GM18526 (cell line): ENCODE results near the gene MCU.

Experiments used
- POLR2A ChIP-seq: IDR thresholded peaks from 3 replicates; pipeline ENCODE4 v1.6.1; 2011; ENCODE audit not compliant: insufficient read length; ENCODE audit errors: extremely low read depth

The MCU gene

GRCh38 chr10:72802763-72803505 is 111.0 kb downstream of the MCU start:
- TF ChIP-seq POLR2A = no peak

GRCh38 chr10:72808001-72808400 is 116.1 kb downstream of the MCU start:
- no peak for TF ChIP-seq POLR2A

GRCh38 chr10:72809006-72809405 is 117.1 kb downstream of the MCU start:
- no peak for TF ChIP-seq POLR2A

DNA sequence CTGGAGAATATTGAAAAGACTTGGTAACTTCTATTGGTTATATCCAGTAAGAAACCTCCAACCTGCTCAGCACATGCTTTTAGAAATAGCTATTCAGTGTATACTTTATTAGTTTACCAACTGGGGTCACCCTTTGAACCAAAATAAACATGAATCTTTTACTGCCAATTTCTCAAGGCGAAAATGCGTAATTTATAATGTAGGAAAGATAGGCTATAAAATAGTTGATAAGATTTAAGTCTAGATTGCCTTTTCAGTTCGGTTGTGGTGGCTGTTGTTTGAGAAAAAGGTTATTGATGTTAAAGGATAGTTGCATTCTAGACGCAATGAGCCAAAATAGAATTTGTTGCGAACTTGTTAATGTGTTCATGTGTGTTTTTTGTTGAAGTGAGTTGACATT is 119.0 kb downstream of the MCU start:
- no peak for TF ChIP-seq POLR2A

DNA sequence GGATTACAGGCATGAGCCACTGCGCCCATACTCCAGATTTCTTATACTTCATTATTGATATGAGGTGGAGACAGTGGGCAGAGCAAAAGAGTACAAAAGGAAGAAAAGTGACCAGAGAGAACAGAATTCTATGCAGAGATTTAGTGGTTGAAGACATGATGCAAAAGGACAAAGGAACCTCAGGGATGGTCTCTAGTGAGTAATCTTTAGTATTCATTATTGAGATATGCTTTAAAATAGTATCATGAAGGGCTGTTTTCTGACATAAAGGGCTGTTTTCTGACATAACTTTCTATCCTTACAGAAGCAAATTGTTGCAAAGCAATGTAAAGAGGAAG is 120.4 kb downstream of the MCU start:
- TF ChIP-seq POLR2A = no peak

- no peak for TF ChIP-seq POLR2A
Observed at GRCh38 chr10:72812753-72813430, 120.9 kb downstream of the MCU start.

DNA sequence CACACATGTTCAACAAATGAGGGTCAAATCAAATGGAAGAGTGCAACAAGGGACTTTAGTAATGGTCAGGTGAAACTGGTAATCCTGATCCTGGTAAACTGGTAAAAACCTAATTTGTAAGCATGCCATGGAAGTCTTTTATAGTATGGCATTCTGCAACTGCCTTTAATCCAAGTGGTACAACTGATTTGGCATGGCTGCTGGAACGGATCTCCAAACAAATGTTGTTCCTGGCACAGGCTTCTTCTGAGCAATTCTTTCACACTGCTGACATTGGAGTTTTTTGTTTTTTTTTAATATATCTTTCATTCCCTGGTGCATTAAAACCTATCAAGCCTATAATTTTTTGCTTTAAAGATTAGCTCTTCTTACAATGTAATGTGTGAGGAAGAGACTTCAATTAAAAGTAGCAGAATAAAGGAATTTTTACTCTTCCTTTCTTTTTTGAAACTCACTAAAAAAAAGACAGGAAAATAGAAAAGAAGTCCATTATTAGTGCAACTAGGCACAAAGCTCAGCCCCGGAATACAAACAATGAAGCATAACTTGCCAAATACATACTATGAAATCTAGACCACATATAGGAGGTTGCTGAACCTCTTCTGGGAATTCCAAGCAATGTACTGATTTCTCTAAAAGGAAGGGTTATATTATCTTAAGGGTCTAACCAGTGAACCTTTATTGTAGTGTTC is 122.3 kb downstream of the MCU start:
- no peak for TF ChIP-seq POLR2A

- TF ChIP-seq POLR2A = no peak
Observed at GRCh38 chr10:72816565-72816964, 124.6 kb downstream of the MCU start.

- TF ChIP-seq POLR2A = no peak
Observed at GRCh38 chr10:72818076-72818475, 126.1 kb downstream of the MCU start.

DNA sequence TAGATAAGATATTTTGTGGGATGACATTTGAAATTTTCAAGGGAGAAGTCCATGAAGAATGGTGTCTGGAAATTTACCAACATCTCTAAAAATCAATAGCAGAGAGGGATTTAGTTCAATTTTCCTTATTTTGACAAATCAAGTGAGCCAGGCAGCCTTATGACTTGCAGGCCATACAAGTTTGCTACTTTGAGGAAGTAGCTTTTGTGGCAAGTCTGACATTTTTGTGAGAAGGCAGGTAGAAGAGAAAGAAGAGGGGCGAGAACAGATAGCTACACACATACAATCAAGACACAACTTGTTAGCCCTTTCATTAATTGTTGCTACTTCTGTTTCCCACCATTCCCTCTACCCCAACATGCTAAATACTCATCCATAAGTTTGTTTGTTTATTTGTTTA is 127.1 kb downstream of the MCU start:
- no peak for TF ChIP-seq POLR2A

GRCh38 chr10:72821606-72822005 is 129.7 kb downstream of the MCU start:
- TF ChIP-seq POLR2A = no peak

GRCh38 chr10:72822342-72822986 is 130.5 kb downstream of the MCU start:
- TF ChIP-seq POLR2A = no peak

DNA sequence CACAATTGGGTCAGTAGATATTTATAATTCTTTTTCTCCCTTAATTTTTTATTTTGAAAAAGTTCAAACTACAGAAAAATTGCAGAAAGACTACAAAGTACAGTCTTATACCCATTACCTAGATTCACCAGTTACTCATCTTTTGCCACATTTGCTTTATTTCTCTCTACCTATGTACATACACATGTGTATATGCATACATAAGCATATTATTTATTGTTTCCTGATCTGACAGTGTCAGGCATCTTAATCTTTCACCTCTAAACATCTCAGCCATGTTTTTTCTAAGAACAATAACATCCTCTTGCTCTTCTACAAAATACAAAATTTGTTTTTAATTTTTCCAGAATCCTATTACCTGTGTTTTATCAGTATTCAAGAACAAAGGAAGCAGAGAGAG is 133.2 kb downstream of the MCU start:
- no peak for TF ChIP-seq POLR2A

DNA sequence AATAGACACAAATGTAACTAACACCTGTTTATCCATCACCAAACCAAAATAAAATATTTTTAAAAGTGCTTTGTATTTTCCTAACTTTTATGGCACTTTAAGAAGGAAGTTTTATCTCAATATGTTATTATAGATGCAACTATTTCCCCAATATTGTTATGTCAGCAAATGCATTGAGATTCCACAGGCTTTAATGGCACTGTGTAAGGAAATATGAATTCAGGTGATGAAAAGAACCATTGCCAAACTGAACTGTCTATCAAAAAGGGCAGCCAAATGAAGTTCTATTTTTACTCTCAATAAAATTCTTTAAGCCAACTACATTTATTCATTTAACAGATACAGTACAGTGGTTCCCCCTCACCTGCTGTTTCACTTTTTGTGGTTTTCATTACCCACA is 134.4 kb downstream of the MCU start:
- no peak for TF ChIP-seq POLR2A

DNA sequence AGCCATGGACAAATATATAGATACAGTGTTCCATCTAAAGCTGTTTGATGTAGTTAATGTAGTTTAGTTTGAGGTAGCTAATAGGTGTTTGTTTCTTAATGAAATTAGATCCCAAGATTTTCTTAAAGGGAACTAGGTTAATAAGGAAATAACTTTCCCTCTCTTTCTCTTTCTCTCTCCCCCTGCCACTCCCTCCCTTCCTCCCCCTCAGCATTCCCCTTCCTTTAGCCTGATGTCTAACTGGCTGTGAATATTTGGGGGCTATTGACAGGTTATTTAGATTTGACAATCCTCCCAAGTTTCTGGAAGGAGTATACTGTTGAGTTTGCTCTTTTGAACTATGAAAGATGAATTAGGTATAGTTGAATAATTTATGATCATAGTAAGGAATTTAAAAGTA is 136.4 kb downstream of the MCU start:
- TF ChIP-seq POLR2A = no peak

DNA sequence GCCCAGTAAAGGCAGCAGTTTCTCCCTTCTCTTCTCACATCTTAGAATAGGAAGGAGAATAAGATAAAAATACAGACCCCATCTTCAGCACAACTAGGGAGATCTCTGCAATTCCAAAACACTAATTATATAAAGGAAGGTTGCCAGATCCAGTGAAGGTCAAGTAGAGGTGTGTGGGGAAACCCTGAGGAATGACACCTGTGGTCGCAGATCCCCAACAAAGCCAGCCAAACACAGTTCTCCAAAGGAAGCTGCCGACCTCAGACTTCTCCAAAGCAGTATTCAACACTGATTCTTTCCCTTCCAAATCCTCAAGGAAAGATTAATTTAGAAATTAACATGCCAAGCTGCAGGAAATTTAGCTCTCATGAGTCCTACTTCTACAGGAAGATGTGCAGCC is 138.7 kb downstream of the MCU start:
- no peak for TF ChIP-seq POLR2A
